Large intestine (tissue), 3 donors: Measurements from ENCODE around the gene SAMSN1. TPM values are rescaled to one million over a fixed set of nuclear protein-coding genes. Genes with fewer than 3 reads are reported as not detected.
"Not testable (repeated sequence)": the region's sequence is repeated elsewhere in the genome, so short reads cannot be mapped to it uniquely, and the experiment has no call there.

Experiments used
- DNase-seq, 2 donors: peaks; one replicate each; pipeline versions ENCODE4 v3.0.0 to v3.0.0-alpha.2; 2013
- H3K27ac ChIP-seq: one replicate; pipeline ENCODE4 v1.5.1; 2013; ENCODE audit warnings: low read length
- H3K27me3 ChIP-seq: 2 replicates; pipeline ENCODE4 v1.6.1; 2013; ENCODE audit warnings: low read length; ENCODE audit not compliant: control insufficient read depth, insufficient read depth
- H3K36me3 ChIP-seq: 2 replicates; pipeline ENCODE4 v1.6.1; 2013; ENCODE audit warnings: low read length; ENCODE audit not compliant: control insufficient read depth, insufficient read depth
- H3K4me1 ChIP-seq: one replicate; pipeline ENCODE4 v1.6.1; 2013; ENCODE audit warnings: low read length; ENCODE audit not compliant: control insufficient read depth, insufficient read depth
- H3K4me3 ChIP-seq: one replicate; pipeline ENCODE4 v1.5.1; 2013; ENCODE audit warnings: low read length
- H3K9me3 ChIP-seq: one replicate; pipeline ENCODE4 v1.6.1; 2013; ENCODE audit warnings: mild to moderate bottlenecking, low read depth, low read length, moderate library complexity; ENCODE audit not compliant: control insufficient read depth
- WGBS: methylation state at CpG from one replicate; pipeline ENCODE4 v1.1.5; 2013; ENCODE audit warnings: low lambda C conversion rate; ENCODE audit not compliant: insufficient coverage; 5-methylcytosine and 5-hydroxymethylcytosine counted together
- polyA plus RNA-seq: library from polyadenylated mRNA; unstranded; fragments of 120-200 nt; gene quantifications from one replicate; pipeline ENCODE4 v1.2.1, GENCODE V29; 2013

Gene SAMSN1
- polyA plus RNA-seq, 1 donor = 3.4 TPM

DNA sequence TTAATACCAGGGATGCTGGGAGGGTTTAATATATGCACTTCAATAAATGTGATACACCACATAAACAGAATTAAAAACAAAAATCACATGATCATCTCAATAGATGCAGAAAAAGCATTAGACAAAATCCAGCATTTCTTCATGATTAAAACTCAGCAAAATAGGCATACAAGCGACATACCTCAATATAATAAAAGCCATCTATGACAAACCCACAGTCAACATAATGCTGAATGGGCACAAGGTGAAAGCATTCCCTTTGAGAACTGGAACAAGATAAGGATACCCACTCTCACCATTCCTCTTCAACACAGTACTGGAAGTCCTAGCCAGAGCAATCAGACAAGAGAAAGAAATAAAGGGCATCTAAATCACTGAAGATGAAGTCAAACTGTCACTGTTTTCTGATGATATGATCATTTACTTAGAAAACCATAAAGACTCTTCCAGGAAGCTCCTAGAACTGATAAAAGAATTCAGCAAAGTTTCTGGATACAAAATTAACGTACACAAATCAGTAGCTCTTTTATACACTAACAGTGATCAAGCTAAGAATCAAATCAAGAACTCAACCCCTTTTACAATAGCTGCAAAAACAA, 39.2 kb downstream of the SAMSN1 start:
- H3K36me3 ChIP-seq, H3K4me1 ChIP-seq, H3K27me3 ChIP-seq: not testable (repeated sequence)

DNA sequence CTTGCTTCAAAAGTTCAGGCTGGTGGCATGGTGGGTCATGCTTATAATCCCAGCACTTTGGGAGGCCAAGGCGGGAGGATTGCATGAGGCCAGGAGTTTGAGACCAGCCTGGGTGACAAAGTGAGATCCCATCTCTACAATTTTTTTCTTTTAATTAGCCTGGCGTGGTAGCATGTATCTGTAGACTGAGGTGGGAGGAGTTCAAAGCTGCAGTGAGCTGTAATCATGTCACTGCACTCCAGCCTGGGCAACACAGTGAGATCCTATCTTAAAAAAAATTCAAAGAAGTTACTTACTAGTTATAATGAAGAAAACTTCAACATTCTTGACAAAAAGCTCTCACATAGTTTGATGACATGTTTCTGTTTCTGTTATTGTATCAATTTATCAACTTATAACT, 45.2 kb downstream of the SAMSN1 start:
- no peak for DNase-seq
- WGBS = no CpG with 5 or more reads among the region's 2 CpGs
- Histone ChIP-seq H3K4me3 (no peak overlapping the region), H3K9me3 (no peaks in the 10 kb centered on the region), H3K36me3 (no peaks in the 10 kb centered on the region), H3K27me3 (no peaks in the 10 kb centered on the region), H3K4me1 (no peaks in the 10 kb centered on the region), H3K27ac (no peak overlapping the region)

More for the DNA sequence above, 39.2 kb downstream of the SAMSN1 start:
- H3K27ac ChIP-seq, H3K9me3 ChIP-seq, DNase-seq, H3K4me3 ChIP-seq: not testable (repeated sequence)
- WGBS = 83% methylated on average over 1 of the region's 2 CpGs

DNA sequence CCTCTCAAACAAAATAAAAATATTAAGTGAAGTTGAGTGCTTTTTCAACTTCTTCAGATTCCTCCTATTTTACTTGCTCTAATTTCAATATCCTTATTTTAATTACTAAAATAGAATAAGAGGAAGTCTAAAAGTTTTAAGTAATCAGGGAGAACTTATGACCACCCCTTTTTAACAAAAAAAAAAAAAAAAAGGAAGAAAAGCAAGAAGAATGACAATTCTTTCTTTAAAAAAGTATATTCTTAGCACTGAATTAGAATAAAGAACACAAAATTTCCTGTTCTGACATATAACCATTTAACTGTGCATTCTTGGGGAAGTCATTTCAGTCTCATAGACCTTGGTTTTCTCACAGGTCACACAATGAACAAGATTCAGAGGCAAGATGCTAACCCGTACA, 46.8 kb downstream of the SAMSN1 start:
- Histone ChIP-seq H3K27me3 (no peaks in the 10 kb centered on the region), H3K27ac (no peak overlapping the region), H3K4me3 (no peak overlapping the region), H3K36me3 (no peaks in the 10 kb centered on the region), H3K9me3 (no peaks in the 10 kb centered on the region), H3K4me1 (no peaks in the 10 kb centered on the region)
- no peak for DNase-seq
- no CpG with 5 or more reads among the region's 1 CpG for WGBS

DNA sequence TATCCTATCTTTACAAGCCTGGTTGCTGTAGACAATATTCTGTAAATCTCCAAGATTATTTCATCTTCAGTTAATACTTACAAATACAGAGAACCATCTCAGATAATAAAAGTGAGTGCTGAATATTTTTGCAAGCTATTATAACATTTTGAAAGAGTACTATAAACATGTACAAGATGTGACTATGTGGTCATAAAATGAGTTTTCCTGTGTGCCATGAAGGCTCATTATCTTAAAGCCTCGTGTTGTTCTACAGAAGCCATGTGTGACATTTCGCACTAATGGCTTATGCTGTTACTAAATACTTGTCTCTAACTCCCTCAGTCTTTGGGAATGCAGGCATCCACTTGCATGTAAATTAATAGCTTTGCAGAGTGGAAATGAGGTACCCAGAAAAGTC, 48.3 kb downstream of the SAMSN1 start:
- H3K36me3 ChIP-seq = no peaks in the 10 kb centered on the region
- no peaks in the 10 kb centered on the region for H3K27me3 ChIP-seq
- H3K9me3 ChIP-seq = no peaks in the 10 kb centered on the region
- DNase-seq = no peak
- H3K4me3 ChIP-seq = no peak overlapping the region
- H3K27ac ChIP-seq = no peak overlapping the region
- no CpG with 5 or more reads among the region's 2 CpGs for WGBS
- no peaks in the 10 kb centered on the region for H3K4me1 ChIP-seq

DNA sequence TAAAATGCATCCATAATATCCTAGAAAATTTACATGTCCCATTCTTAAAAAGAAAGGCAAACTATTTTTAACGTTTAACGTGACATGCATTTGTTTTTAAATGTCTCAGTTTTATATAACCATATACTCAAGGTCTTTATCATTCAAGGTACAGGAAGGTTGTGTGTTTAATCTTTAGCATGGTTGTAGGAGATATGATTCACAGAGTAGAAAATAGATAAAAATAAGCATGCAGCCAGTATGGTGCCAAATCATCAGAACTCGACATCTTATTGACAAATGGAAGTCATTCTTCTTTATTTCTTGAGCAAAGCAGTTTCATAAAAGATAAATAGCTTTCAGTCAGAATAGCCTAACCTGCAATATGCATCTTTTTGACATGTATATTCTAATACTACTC, 51.0 kb downstream of the SAMSN1 start:
- Histone ChIP-seq H3K36me3 (no peaks in the 10 kb centered on the region), H3K27ac (no peak overlapping the region), H3K4me3 (no peak overlapping the region), H3K9me3 (no peaks in the 10 kb centered on the region), H3K4me1 (no peaks in the 10 kb centered on the region), H3K27me3 (no peaks in the 10 kb centered on the region)
- no peak for DNase-seq
- 85% methylated on average over 3 of the region's 3 CpGs for WGBS

DNA sequence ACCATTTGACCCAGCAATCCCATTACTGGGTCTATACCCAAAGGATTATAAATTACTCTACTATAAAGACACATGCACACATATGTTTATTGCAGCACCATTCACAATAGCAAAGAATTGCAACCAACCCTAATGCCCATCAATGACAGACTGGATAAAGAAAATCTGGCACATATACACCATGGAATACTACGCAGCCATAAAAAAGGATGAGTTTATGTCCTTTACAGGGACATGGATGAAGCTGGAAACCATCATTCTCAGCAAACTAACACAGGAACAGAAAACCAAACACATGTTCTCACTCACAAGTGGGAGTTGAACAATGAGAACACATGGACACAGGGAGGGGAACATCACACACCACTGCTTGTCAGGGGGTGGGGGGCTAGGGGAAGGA, 51.9 kb downstream of the SAMSN1 start:
- H3K27me3 ChIP-seq, H3K27ac ChIP-seq, H3K9me3 ChIP-seq, DNase-seq, H3K4me3 ChIP-seq, H3K36me3 ChIP-seq, H3K4me1 ChIP-seq: not testable (repeated sequence)
- no CpG with 5 or more reads among the region's 1 CpG for WGBS

DNA sequence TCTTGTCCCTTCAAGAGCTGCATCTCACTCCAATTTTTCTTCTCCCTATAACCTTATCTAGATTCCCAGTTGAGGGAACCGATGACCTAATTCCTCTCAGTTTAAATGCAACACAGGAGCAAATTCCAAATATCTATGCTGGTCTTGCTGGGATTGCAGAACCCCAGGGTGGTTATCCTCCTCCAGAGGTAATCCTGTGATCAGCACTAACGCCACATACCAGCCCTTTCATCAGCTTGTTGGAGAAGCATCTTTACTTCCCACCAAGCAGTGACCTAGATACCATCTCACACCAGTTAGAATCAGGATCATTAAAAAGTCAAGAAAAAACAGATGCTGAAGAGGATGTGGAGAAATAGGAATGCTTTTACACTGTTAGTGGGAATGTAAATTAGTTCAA, 52.4 kb downstream of the SAMSN1 start:
- Histone ChIP-seq H3K4me3 (no peak overlapping the region), H3K9me3 (no peaks in the 10 kb centered on the region), H3K27me3 (no peaks in the 10 kb centered on the region), H3K27ac (no peak overlapping the region), H3K36me3 (no peaks in the 10 kb centered on the region), H3K4me1 (no peaks in the 10 kb centered on the region)
- no CpG with 5 or more reads among the region's 2 CpGs for WGBS
- no peak for DNase-seq

DNA sequence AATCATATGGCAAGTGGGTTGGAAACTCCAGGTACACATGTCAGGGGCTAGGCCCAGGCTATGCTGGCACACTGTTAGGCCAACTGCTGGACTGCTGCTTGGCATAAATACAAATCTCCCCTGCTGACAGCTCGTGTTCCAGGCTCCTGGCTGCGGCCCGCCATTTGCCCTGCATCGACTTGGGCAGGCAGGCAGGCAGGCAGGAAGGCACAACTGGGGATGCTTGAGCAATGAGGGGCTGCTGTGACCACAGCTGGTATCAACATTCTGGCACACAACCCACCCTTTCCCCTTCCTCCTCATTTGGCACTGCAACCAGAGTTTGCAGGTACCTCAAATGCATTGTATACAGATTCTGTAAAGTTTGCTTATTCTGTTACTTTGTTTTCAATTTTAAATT, 53.2 kb downstream of the SAMSN1 start:
- Histone ChIP-seq H3K9me3 (no peaks in the 10 kb centered on the region), H3K4me3 (no peak overlapping the region), H3K27me3 (no peaks in the 10 kb centered on the region), H3K27ac (no peak overlapping the region), H3K4me1 (no peaks in the 10 kb centered on the region), H3K36me3 (no peaks in the 10 kb centered on the region)
- DNase-seq = no peak
- no CpG with 5 or more reads among the region's 4 CpGs for WGBS

DNA sequence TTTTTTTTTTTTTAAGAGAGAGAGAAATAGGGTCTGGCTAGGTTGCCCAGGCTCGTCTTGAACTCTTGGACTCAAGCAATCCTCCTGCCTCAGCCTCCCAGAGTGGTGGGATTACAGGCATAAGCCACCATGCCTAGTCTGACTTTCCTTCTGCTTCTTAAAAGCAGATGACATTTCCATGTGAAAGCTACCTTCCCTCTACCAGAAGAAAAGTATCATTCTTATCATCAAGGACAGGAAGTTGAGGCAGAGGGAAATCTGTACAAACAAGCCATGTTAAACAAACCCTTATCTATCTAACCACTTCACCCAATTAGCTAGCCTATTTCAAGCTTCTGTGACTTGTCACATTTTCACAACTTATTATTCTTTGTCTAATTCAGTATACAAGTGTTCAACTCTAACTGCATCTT, 54.8 kb downstream of the SAMSN1 start:
- Histone ChIP-seq H3K27me3 (no peaks in the 10 kb centered on the region), H3K4me3 (no peak overlapping the region), H3K36me3 (no peaks in the 10 kb centered on the region), H3K9me3 (no peaks in the 10 kb centered on the region), H3K27ac (no peak overlapping the region), H3K4me1 (no peaks in the 10 kb centered on the region)
- no peak for DNase-seq
- WGBS = no CpG with 5 or more reads among the region's 1 CpG

DNA sequence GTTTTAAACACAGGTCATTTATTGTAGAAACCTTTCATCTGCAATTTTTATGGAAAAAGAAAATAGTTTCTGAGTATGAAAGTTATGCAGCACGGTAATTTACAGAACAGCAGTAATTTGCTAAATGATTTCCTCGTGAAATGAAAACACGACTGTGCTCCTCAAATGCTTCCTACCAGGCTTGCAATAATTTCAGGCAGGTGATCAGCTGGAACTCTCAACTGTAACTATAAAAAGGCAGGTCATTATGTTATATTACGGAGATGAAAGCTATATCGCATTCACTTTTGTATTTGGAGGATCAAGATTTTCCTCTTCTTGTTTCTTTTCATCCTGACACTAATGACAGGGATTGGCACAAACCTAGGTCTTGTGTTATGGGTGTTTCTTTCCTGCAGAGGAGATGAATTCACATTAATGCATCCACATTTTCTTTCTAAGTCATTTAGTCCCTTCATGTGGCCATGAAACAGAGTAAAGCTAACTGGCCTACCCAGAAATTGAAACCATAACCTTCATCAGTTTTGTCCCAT, 57.4 kb downstream of the SAMSN1 start:
- no peaks in the 10 kb centered on the region for H3K27me3 ChIP-seq
- no peak overlapping the region for H3K4me3 ChIP-seq
- no peaks in the 10 kb centered on the region for H3K36me3 ChIP-seq
- WGBS = 90% methylated on average over 2 of the region's 5 CpGs
- no peak overlapping the region for H3K27ac ChIP-seq
- H3K9me3 ChIP-seq = no peaks in the 10 kb centered on the region
- DNase-seq = no peak
- H3K4me1 ChIP-seq = no peaks in the 10 kb centered on the region
